ENCODE results near the gene KCNT2.

DNA sequence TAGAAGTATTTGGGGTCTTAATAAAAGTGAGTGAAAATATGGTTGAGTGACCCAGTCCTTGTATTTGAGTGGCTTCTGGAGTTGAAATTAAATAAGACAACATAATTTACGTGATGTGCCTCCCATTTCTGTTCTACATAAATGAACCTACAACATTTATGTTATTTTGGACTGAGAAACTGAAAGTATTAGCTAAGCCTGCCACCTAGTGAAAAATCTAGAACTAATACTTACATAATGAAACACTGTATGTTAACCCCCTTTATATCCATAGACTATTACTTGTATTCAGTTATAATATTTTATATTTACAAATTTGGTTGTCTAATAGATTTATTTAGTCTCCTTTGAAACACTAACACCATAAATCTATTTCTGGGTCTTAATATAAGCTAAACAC lies 298.9 kb downstream of the KCNT2 start:
- no peak for TF ChIP-seq POU5F1 (IDR thresholded peaks at IDR 0.05; ENCODE audit: low read depth, low read length)
- TF ChIP-seq HDAC2 (IDR thresholded peaks at IDR 0.05; ENCODE audit: borderline replicate concordance in 1 of 2, low read depth in 2 of 2, low read length in 2 of 2): no peak
- TF ChIP-seq, protein P1, sequence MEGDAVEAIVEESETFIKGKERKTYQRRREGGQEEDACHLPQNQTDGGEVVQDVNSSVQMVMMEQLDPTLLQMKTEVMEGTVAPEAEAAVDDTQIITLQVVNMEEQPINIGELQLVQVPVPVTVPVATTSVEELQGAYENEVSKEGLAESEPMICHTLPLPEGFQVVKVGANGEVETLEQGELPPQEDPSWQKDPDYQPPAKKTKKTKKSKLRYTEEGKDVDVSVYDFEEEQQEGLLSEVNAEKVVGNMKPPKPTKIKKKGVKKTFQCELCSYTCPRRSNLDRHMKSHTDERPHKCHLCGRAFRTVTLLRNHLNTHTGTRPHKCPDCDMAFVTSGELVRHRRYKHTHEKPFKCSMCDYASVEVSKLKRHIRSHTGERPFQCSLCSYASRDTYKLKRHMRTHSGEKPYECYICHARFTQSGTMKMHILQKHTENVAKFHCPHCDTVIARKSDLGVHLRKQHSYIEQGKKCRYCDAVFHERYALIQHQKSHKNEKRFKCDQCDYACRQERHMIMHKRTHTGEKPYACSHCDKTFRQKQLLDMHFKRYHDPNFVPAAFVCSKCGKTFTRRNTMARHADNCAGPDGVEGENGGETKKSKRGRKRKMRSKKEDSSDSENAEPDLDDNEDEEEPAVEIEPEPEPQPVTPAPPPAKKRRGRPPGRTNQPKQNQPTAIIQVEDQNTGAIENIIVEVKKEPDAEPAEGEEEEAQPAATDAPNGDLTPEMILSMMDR (IDR thresholded peaks at IDR 0.05; ENCODE audit: control extremely low read depth in 1 of 3, insufficient read depth in 1 of 3, low read depth in 1 of 3, low read length in 3 of 3): no peak
- no peak for TF ChIP-seq CREB1 (IDR thresholded peaks at IDR 0.05)
- no peak for TF ChIP-seq EP300 (IDR thresholded peaks at IDR 0.05; ENCODE audit: borderline replicate concordance in 1 of 2, low read depth in 2 of 2, low read length in 2 of 2)
- no peak for TF ChIP-seq POLR2AphosphoS5 (IDR thresholded peaks at IDR 0.05; ENCODE audit: low read depth, low read length)
- TF ChIP-seq, protein P2, sequence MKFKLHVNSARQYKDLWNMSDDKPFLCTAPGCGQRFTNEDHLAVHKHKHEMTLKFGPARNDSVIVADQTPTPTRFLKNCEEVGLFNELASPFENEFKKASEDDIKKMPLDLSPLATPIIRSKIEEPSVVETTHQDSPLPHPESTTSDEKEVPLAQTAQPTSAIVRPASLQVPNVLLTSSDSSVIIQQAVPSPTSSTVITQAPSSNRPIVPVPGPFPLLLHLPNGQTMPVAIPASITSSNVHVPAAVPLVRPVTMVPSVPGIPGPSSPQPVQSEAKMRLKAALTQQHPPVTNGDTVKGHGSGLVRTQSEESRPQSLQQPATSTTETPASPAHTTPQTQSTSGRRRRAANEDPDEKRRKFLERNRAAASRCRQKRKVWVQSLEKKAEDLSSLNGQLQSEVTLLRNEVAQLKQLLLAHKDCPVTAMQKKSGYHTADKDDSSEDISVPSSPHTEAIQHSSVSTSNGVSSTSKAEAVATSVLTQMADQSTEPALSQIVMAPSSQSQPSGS (IDR thresholded peaks at IDR 0.05; ENCODE audit: low read length): no peak

All from H1 (cell line).